A549 (cell line): ENCODE measurements around the gene CACNA1I. TPM values are rescaled to one million over a fixed set of nuclear protein-coding genes. Genes with fewer than 3 reads are reported as not detected.

Experiments
- ATAC-seq, 2 experiments: fragments of 200-7000 bp in 1 of 2; fragments of >200 bp in 1 of 2; cut with Nextera tagmentation in 1 of 2; cut with Tn5 transposase in 1 of 2; 3 replicates each; pipeline versions ENCODE4 v1.8.0 to v1.9.1; 2018 to 2020; ENCODE audit warnings: mild to moderate bottlenecking in 1 of 2, moderate library complexity in 1 of 2
- CTCF ChIA-PET: fragments of 300-600 bp; sonication (Branson Sonifier 250); formaldehyde crosslinking; extraction: SDS; loops from one replicate; lab custom pipeline; 2021; ENCODE audit warnings: antibody characterized with exemption, inconsistent platforms; lab: Yijun Ruan, JAX
- POLR2A ChIA-PET: fragments of 350-600 bp; formaldehyde crosslinking; extraction: SDS; loops from one replicate; lab custom pipeline; 2021; ENCODE audit warnings: antibody characterized with exemption, inconsistent platforms; lab: Yijun Ruan, JAX
- DNase-seq, 2 experiments: peaks; one replicate each; pipeline versions ENCODE4 v3.0.0 to v3.0.0-alpha.2; 2011 to 2016; ENCODE audit warnings: low read depth in 1 of 2, low spot score in 1 of 2
- FAIRE-seq: peaks from 2 replicates; lab custom pipeline; 2011; peaks lifted over from hg19 to GRCh38; lab: Jason Lieb, UNC
- H3K27ac ChIP-seq, 2 experiments: fragments of >200 bp; sonication (Bioruptor Twin); formaldehyde crosslinking; 3 replicates each; pipeline ENCODE4 v1.5.1; 2016 to 2017
- H3K4me1 ChIP-seq: fragments of >200 bp; sonication (Bioruptor Twin); formaldehyde crosslinking; 3 replicates; pipeline ENCODE4 v1.6.1; 2016
- H3K4me2 ChIP-seq: fragments of >200 bp; sonication (Bioruptor Twin); formaldehyde crosslinking; 3 replicates; pipeline ENCODE4 v1.6.1; 2016
- H3K4me3 ChIP-seq: fragments of >200 bp; sonication (Bioruptor Twin); formaldehyde crosslinking; 3 replicates; pipeline ENCODE4 v1.5.1; 2016
- H3K9me3 ChIP-seq: fragments of >200 bp; sonication (Bioruptor Twin); formaldehyde crosslinking; 3 replicates; pipeline ENCODE4 v1.6.1; 2016
- ATOH8 ChIP-seq: fragments of 250-450 bp; sonication (Bioruptor Pico); IDR thresholded peaks from 2 replicates; pipeline ENCODE4 v1.5.0; 2020; ENCODE audit warnings: low read depth, mild to moderate bottlenecking, moderate library complexity
- BCL3 ChIP-seq: fragments of >200 bp; sonication (Bioruptor Twin); formaldehyde crosslinking; IDR thresholded peaks from 3 replicates; pipeline ENCODE4 v1.6.1; 2016
- CHD2 ChIP-seq: fragments of 150-350 bp; IDR thresholded peaks from 2 replicates; pipeline ENCODE4 v1.6.1; 2014; ENCODE audit warnings: low read length; ENCODE audit not compliant: partially characterized antibody
- ELK1 ChIP-seq: fragments of 150-350 bp; IDR thresholded peaks from 2 replicates; pipeline ENCODE4 v1.6.1; 2014; ENCODE audit warnings: low read depth, mild to moderate bottlenecking, low read length
- ESRRA ChIP-seq: fragments of 150-350 bp; IDR thresholded peaks from 2 replicates; pipeline ENCODE4 v1.6.1; 2014; ENCODE audit warnings: mild to moderate bottlenecking, low read length, borderline replicate concordance
- FOSL2 ChIP-seq, 2 experiments: fragments of 450-650 bp in 1 of 2; fragments of >200 bp in 1 of 2; sonication (Bioruptor Twin) in 1 of 2; formaldehyde crosslinking; IDR thresholded peaks; 2 replicates each; pipeline versions ENCODE4 v1.5.0 to v1.6.1; 2016 to 2020; ENCODE audit warnings: mild to moderate bottlenecking in 1 of 2, moderate library complexity in 1 of 2
- HEYL ChIP-seq: fragments of 250-450 bp; sonication (Bioruptor Pico); IDR thresholded peaks from 2 replicates; pipeline ENCODE4 v1.8.0; 2021; ENCODE audit warnings: mild to moderate bottlenecking, moderate library complexity
- KDM1A ChIP-seq: fragments of 200-600 bp; sonication (generic); IDR thresholded peaks from 2 replicates; pipeline ENCODE4 v1.6.1; 2016; ENCODE audit warnings: low read depth, mild to moderate bottlenecking
- KDM5A ChIP-seq: fragments of 200-600 bp; sonication (generic); IDR thresholded peaks from 2 replicates; pipeline ENCODE4 v1.6.1; 2016; ENCODE audit warnings: antibody characterized with exemption, mild to moderate bottlenecking
- MAFK ChIP-seq: fragments of 450-650 bp; IDR thresholded peaks from 2 replicates; pipeline ENCODE4 v1.6.1; 2014; ENCODE audit not compliant: partially characterized antibody
- PBX3 ChIP-seq: IDR thresholded peaks from 2 replicates; pipeline ENCODE4 v1.6.1; 2012
- PHF8 ChIP-seq: fragments of 200-600 bp; sonication (generic); IDR thresholded peaks from 2 replicates; pipeline ENCODE4 v1.6.1; 2016; ENCODE audit warnings: low read depth, mild to moderate bottlenecking, antibody characterized with exemption, moderate library complexity, borderline replicate concordance
- POLR2AphosphoS2 ChIP-seq: conservative IDR thresholded peaks from 2 replicates; pipeline ENCODE4 v1.6.1; 2012; ENCODE audit warnings: low read length, improper control_type of control experiment, inconsistent platforms
- RARB ChIP-seq: fragments of 250-450 bp; sonication (Bioruptor Pico); IDR thresholded peaks from 2 replicates; pipeline ENCODE4 v1.8.0; 2021; ENCODE audit warnings: mild to moderate bottlenecking, moderate library complexity
- REST ChIP-seq: fragments of 200-600 bp; sonication (generic); IDR thresholded peaks from 2 replicates; pipeline ENCODE4 v1.6.1; 2016; ENCODE audit warnings: antibody characterized with exemption, mild to moderate bottlenecking, moderate library complexity
- RNF2 ChIP-seq: fragments of 200-600 bp; sonication (generic); IDR thresholded peaks from 2 replicates; pipeline ENCODE4 v1.6.1; 2016; ENCODE audit warnings: low read depth, mild to moderate bottlenecking, antibody characterized with exemption, moderate library complexity, borderline replicate concordance
- TP53 ChIP-seq: fragments of 250-450 bp; sonication (Bioruptor Pico); IDR thresholded peaks from 2 replicates; pipeline ENCODE4 v1.5.0; 2021; ENCODE audit warnings: mild to moderate bottlenecking, moderate library complexity
- ZNF302 ChIP-seq: fragments of 250-450 bp; sonication (Bioruptor Pico); IDR thresholded peaks from 2 replicates; pipeline ENCODE4 v1.9.0; 2021; ENCODE audit warnings: inconsistent platforms, mild to moderate bottlenecking, moderate library complexity
- WGBS: methylation state at CpG from one replicate; pipeline ENCODE4 v1.1.6; 2017; ENCODE audit errors: missing lambda C conversion rate; 5-methylcytosine and 5-hydroxymethylcytosine counted together
- polyA plus RNA-seq, 4 experiments: library from polyadenylated mRNA; depleted of rRNA in 3 of 4; stranded (reverse); fragments of >200 nt; fragmentation: RNase III in 1 of 4; extraction: RNeasy Plus Mini Kit Qiagen cat#74134 plus additional on column Dnase treatment in 1 of 4; gene quantifications; 2 replicates in 3 of 4; 3 replicates in 1 of 4; pipeline ENCODE4 v1.2.3, GENCODE V29; 2011 to 2017

The CACNA1I gene
- polyA plus RNA-seq, 2 of the 4 experiments (the other 2 are of a cell fraction), result 0.03 to 0.13 TPM

- H3K9me3 ChIP-seq, result no peaks in the 10 kb centered on the region
- no peak overlapping the region for H3K4me2 ChIP-seq
- no peak overlapping the region for H3K4me3 ChIP-seq
- no peak for DNase-seq
- no peaks in the 10 kb centered on the region for H3K4me1 ChIP-seq
- H3K27ac ChIP-seq, result no peak overlapping the region
- ChIA-PET POLR2A (no interaction called here), CTCF (interaction anchor here (0.9 kb wide), 1 partner anchor 22 kb away, joined by 3 read pairs; no protein-coding TSS in a partner anchor)
- WGBS, result 65% methylated on average over 7 of the region's 8 CpGs
- no peak for FAIRE-seq
- TF ChIP-seq REST, result no peak
- TF ChIP-seq MAFK, result no peak
- no peak for TF ChIP-seq FOSL2 (IDR thresholded peaks at IDR 0.05)
- TF ChIP-seq FOSL2 (CRISPR knock-in tag; IDR thresholded peaks at IDR 0.05), result no peak
- no peak for TF ChIP-seq KDM5A
- no peak for TF ChIP-seq RARB (CRISPR knock-in tag)
- TF ChIP-seq POLR2AphosphoS2, result no peak
- no peak for TF ChIP-seq RNF2
- TF ChIP-seq ESRRA, result no peak
- no peak for TF ChIP-seq PBX3
- TF ChIP-seq KDM1A, result no peak
- no peak for TF ChIP-seq TP53 (CRISPR knock-in tag)
- TF ChIP-seq PHF8, result no peak
- no peak for TF ChIP-seq BCL3
- no peak for TF ChIP-seq ZNF302 (CRISPR knock-in tag)
- no peak for TF ChIP-seq ELK1
- TF ChIP-seq HEYL (CRISPR knock-in tag), result no peak
- no peak for ATAC-seq
Measured at GRCh38 chr22:39581303-39581702, 10.8 kb downstream of the CACNA1I start.

- no peak for ATAC-seq
- no peak overlapping the region for H3K4me3 ChIP-seq
- ChIA-PET POLR2A (no interaction called here), CTCF (no interaction called here)
- H3K27ac ChIP-seq, result no peak overlapping the region
- H3K4me2 ChIP-seq, result no peak overlapping the region
- 3% methylated on average over 3 of the region's 3 CpGs for WGBS
- DNase-seq, result no peak
- no peak for FAIRE-seq
- no peak for TF ChIP-seq REST
- TF ChIP-seq CHD2, result no peak
- TF ChIP-seq ZNF302 (CRISPR knock-in tag), result no peak
- no peak for TF ChIP-seq MAFK
- TF ChIP-seq ATOH8 (CRISPR knock-in tag), result no peak
- TF ChIP-seq, all 56 proteins: peak for 0
- no peaks in the 10 kb centered on the region for H3K9me3 ChIP-seq
- H3K4me1 ChIP-seq, result no peaks in the 10 kb centered on the region
Measured at GRCh38 chr22:39583066-39583667, 12.6 kb downstream of the CACNA1I start.
